C4-2B (cell line): Measurements from ENCODE around the gene MFN2.
"Not testable (repeated sequence)": the region's sequence is repeated elsewhere in the genome, so short reads cannot be mapped to it uniquely, and the experiment has no call there.

Experiments
- H3K27ac ChIP-seq: fragments of 450-650 bp; 2 replicates; pipeline ENCODE4 v1.5.1; 2017
- CTCF ChIP-seq: fragments of 450-650 bp; conservative IDR thresholded peaks from 2 replicates; pipeline ENCODE4 v1.5.1; 2017; ENCODE audit warnings: mild to moderate bottlenecking
- ZFX ChIP-seq: fragments of 450-650 bp; IDR thresholded peaks from 2 replicates; pipeline ENCODE4 v1.6.1; 2017

Gene MFN2

GRCh38 chr1:12038356-12039163 is 58.3 kb downstream of the MFN2 start:
- TF ChIP-seq CTCF (no peak), ZFX (no peak)
- H3K27ac ChIP-seq, result no peak overlapping the region

DNA sequence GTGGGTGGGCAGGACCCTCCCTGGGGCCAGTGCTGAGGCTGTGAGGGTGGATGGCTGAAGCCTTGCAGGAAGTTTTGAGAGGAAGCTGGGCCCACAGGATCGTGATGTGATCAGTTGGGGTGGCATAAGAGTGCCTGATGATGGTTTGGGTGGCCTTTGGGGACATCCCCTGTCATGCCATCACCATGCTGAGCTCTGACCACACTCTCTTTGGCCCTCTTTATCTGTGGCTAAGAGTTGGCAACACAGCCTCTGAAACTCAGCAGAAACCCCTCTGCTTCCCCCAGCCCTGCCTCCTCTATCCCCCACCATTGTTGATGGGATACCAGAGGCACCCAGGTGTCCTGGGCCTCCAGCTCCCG is 58.9 kb downstream of the MFN2 start:
- no peak overlapping the region for H3K27ac ChIP-seq

DNA sequence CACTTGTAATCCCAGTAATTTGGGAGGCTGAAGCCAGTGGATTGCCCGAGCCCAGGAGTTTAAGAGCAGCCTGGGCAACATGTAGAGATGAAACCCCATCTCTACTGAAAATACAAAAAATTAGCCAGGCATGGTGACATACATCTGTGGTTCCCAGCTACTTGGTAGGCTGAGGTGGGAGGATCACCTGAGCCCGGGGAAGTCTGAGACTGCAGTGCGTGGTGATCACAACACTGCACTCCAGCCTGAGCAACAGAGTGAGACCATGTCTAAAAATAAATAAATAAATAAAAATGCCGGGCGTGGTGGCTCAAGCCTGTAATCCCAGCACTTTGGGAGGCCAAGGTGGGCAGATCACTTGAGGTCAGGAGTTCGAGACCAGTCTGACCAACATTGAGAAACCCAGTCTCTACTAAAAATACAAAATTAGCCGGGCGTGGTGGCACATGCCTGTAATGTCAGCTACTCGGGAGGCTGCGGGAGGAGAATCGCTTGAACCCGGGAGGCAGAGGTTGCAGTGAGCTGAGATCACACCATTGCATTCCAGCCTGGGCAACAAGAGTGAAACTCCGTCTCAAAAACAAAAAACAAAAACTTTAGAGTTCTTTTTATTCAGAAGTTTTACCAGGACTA is 59.7 kb downstream of the MFN2 start:
- H3K27ac ChIP-seq, result not testable (repeated sequence)

More for the DNA sequence above, 58.9 kb downstream of the MFN2 start:
- TF ChIP-seq ZFX (no peak), CTCF (no peak)

- H3K27ac ChIP-seq, result no peak overlapping the region
- TF ChIP-seq CTCF (no peak), ZFX (no peak)
These were observed 60.3 kb downstream of the MFN2 start for GRCh38 chr1:12040457-12041051.

- H3K27ac ChIP-seq, result not testable (repeated sequence)
These were observed 64.1 kb downstream of the MFN2 start for GRCh38 chr1:12044187-12044877.

GRCh38 chr1:12046749-12047119 is 66.5 kb downstream of the MFN2 start:
- no peak overlapping the region for H3K27ac ChIP-seq
- TF ChIP-seq CTCF, result no peak
- no peak for TF ChIP-seq ZFX

DNA sequence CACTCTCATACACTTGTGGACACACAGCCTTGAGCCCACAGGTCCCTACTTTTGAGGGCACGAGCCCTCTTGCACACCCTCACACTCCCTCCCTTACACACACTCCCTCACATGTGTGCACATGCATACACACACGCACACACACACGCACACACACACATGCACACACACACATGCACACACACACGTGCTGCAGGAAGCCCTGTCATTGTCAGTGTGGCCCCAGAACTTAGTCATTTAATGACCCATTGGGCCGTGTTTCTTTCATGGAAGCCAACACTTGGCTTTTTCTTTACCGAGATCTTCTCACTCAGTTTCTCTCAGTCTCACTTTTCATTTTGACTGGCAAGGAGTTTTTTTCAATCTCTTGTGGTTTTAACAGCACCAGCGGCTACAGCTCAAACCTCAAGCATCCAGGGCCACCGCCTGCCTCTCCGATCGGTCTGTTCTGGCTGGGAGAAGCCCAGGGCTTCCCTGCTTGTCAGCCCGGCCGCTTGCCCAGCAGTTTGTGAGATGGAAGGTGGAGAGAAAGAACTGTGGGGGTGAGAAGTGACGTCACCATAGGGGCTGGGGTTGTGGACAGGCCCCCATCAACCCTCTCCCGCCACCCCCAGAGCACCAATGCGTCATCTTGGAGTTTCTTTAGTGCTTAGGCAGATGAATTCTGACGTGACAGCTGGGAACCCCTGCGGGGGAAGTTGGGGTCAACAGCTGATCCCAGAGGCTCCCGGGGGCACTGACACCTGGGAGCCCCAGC is 67.1 kb downstream of the MFN2 start:
- no peak for TF ChIP-seq CTCF
- TF ChIP-seq ZFX, result no peak
- H3K27ac ChIP-seq, result no peak overlapping the region

DNA sequence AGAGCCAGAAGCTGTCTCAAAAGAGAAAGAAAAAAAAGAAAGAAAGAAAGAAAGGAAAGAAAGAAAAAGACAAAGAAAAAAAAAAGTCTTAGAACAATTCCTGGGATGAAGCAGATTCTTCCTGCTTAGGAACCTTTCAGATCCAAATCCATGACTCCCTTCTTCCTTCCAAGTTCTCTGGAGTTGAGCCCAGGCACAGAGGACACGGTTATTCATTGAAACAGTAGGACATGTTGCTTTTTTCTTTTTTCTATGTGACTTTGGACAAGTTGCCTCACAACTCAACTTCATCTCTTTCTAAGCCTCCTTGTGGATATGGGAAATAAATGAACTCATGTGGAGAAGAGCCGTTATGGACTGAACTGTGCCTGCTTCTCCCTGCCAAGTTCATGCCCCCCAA is 68.1 kb downstream of the MFN2 start:
- no peak overlapping the region for H3K27ac ChIP-seq
- TF ChIP-seq CTCF (no peak), ZFX (no peak)
